ENCODE measurements around the gene PLEKHG5. TPM values are rescaled to one million over a fixed set of nuclear protein-coding genes. Genes with fewer than 3 reads are reported as not detected.

The PLEKHG5 gene
- total RNA-seq, 4 donors from 2014 or later: 5.8 to 12.0 (median 8.4) TPM

- H3K9me3 ChIP-seq: no peaks in the 10 kb centered on the region
- no peak for DNase-seq
- WGBS, 2 donors: 79 to 91% methylated on average over 8 to 11 of the region's 12 CpGs
- no peaks in the 10 kb centered on the region for H3K27me3 ChIP-seq
- no peaks in the 10 kb centered on the region for H3K36me3 ChIP-seq
- no peak overlapping the region for H3K27ac ChIP-seq
- no peak overlapping the region for H3K4me3 ChIP-seq (replicated peaks in 1 of 3)
- no peak for TF ChIP-seq CTCF (IDR thresholded peaks at IDR 0.05)
- no peak for TF ChIP-seq POLR2A (IDR thresholded peaks at IDR 0.05)
- intact Hi-C loops (cut with DNase I): no loop called here
- H3K4me1 ChIP-seq: peaks cover 0 to 4% of the 10 kb centered on the region in 2 donors
Measured at GRCh38 chr1:6507461-6507911, 16.0 kb upstream of the PLEKHG5 start.

GRCh38 chr1:6507037-6507428, 15.6 kb upstream of the PLEKHG5 start:
- Histone ChIP-seq H3K9me3 (no peaks in the 10 kb centered on the region), H3K36me3 (no peaks in the 10 kb centered on the region), H3K27ac (no peak overlapping the region), H3K4me3 (replicated peaks in 1 of 3) (no peak overlapping the region), H3K4me1 (peaks cover 0 to 9% of the 10 kb centered on the region in 2 donors), H3K27me3 (no peaks in the 10 kb centered on the region)
- WGBS, 2 donors: 74 to 95% methylated on average over 7 of the region's 7 CpGs
- intact Hi-C loops (cut with DNase I): no loop called here
- no peak for DNase-seq
- no peak for TF ChIP-seq CTCF (IDR thresholded peaks at IDR 0.05)
- TF ChIP-seq POLR2A (IDR thresholded peaks at IDR 0.05): no peak

- DNase-seq: no peak
- intact Hi-C loops (cut with DNase I): no loop called here
- H3K27ac ChIP-seq: no peak overlapping the region
- H3K9me3 ChIP-seq: no peaks in the 10 kb centered on the region
- peaks cover 0 to 14% of the 10 kb centered on the region in 2 donors for H3K4me1 ChIP-seq
- no peak for TF ChIP-seq POLR2A (IDR thresholded peaks at IDR 0.05)
- no peak for TF ChIP-seq CTCF (IDR thresholded peaks at IDR 0.05)
- WGBS, 2 donors: 73 to 83% methylated on average over 21 to 27 of the region's 31 CpGs
- no peaks in the 10 kb centered on the region for H3K36me3 ChIP-seq
- no peak overlapping the region for H3K4me3 ChIP-seq (replicated peaks in 1 of 3)
- no peaks in the 10 kb centered on the region for H3K27me3 ChIP-seq
Measured at GRCh38 chr1:6506210-6507036, 15.0 kb upstream of the PLEKHG5 start.

GRCh38 chr1:6505367-6506209, 14.1 kb upstream of the PLEKHG5 start:
- no peak overlapping the region for H3K4me3 ChIP-seq (replicated peaks in 1 of 3)
- TF ChIP-seq POLR2A (IDR thresholded peaks at IDR 0.05) (no peak), CTCF (IDR thresholded peaks at IDR 0.05) (no peak)
- peaks cover 0 to 20% of the 10 kb centered on the region in 2 donors for H3K4me1 ChIP-seq
- WGBS, 2 donors: 86 to 89% methylated on average over 13 to 19 of the region's 31 CpGs
- H3K27me3 ChIP-seq: no peaks in the 10 kb centered on the region
- no peak for DNase-seq
- H3K36me3 ChIP-seq: no peaks in the 10 kb centered on the region
- no peaks in the 10 kb centered on the region for H3K9me3 ChIP-seq
- intact Hi-C loops (cut with DNase I): no loop called here
- H3K27ac ChIP-seq: no peak overlapping the region
